GM12878 (cell line): Measurements from ENCODE around the gene COL5A1. TPM values are rescaled to one million over a fixed set of nuclear protein-coding genes. Genes with fewer than 3 reads are reported as not detected.

Experiments
- ATAC-seq: fragments of 200-7000 bp; cut with Tn5 transposase; 3 replicates; pipeline ENCODE4 v1.9.1; 2020; ENCODE audit warnings: mild to moderate bottlenecking, moderate library complexity
- BruUV-seq: library from RNA; stranded (reverse); fragments of 400-500 nt; replicated peaks from 2 replicates; lab custom pipeline; 2021; lab: Mats Ljungman, UMichigan
- CTCF ChIA-PET: fragments of 300-600 bp; sonication (Branson Sonifier 250); formaldehyde crosslinking; extraction: SDS; loops from one replicate; lab custom pipeline; 2021; ENCODE audit warnings: inconsistent platforms; lab: Yijun Ruan, JAX
- POLR2A ChIA-PET: fragments of 350-600 bp; formaldehyde crosslinking; extraction: SDS; loops from one replicate; lab custom pipeline; 2021; ENCODE audit warnings: inconsistent platforms; lab: Charles Lee
- RAD21 ChIA-PET: fragments of 300-600 bp; sonication (Branson Sonifier 250); formaldehyde crosslinking; loops from one replicate; lab custom pipeline; 2023; ENCODE audit warnings: antibody characterized with exemption; ENCODE audit not compliant: unreplicated experiment; lab: Charles Lee
- SMC1A ChIA-PET: fragments of 300-600 bp; sonication (Branson Sonifier 250); formaldehyde crosslinking; loops from one replicate; lab custom pipeline; 2023; ENCODE audit not compliant: unreplicated experiment, uncharacterized antibody; lab: Charles Lee
- DNase-seq: peaks from one replicate; pipeline ENCODE4 v3.0.0-alpha.2; 2011; ENCODE audit warnings: low read depth, low spot score
- FAIRE-seq: peaks from 3 replicates; lab custom pipeline; 2011; peaks lifted over from hg19 to GRCh38; lab: Jason Lieb, UNC
- H2AFZ ChIP-seq: 2 replicates; pipeline ENCODE4 v1.6.0; 2011; ENCODE audit warnings: low read depth, low read length, control low read depth; ENCODE audit not compliant: control insufficient read depth
- H3K27ac ChIP-seq: 2 replicates; pipeline ENCODE4 v1.5.1; 2011; ENCODE audit warnings: control low read depth; ENCODE audit not compliant: control insufficient read depth, insufficient read depth
- H3K27me3 ChIP-seq, 2 experiments: replicated peaks in 1 of 2; 2 replicates each; pipeline versions ENCODE4 v1.6.0 to v1.6.1; 2011; ENCODE audit warnings: low read length in 1 of 2; ENCODE audit not compliant: control insufficient read depth in 2 of 2, insufficient read depth in 2 of 2
- H3K36me3 ChIP-seq, 2 experiments: 2 replicates each; pipeline ENCODE4 v1.5.1; 2011; ENCODE audit warnings: low read length in 1 of 2; ENCODE audit not compliant: control insufficient read depth in 2 of 2, insufficient read depth in 2 of 2
- H3K4me1 ChIP-seq: 2 replicates; pipeline ENCODE4 v1.6.1; 2011; ENCODE audit warnings: mild to moderate bottlenecking, low read length, moderate library complexity, mixed read lengths; ENCODE audit not compliant: control insufficient read depth, insufficient read depth
- H3K4me2 ChIP-seq: 2 replicates; pipeline ENCODE4 v1.6.0; 2011; ENCODE audit warnings: control low read depth; ENCODE audit not compliant: control insufficient read depth, insufficient read depth
- H3K4me3 ChIP-seq: fragments of 200-600 bp; sonication (generic); 2 replicates; pipeline ENCODE4 v1.5.1; 2016
- H3K79me2 ChIP-seq: 2 replicates; pipeline ENCODE4 v1.6.0; 2011; ENCODE audit warnings: low read length; ENCODE audit not compliant: control insufficient read depth, insufficient read depth
- H3K9ac ChIP-seq: 2 replicates; pipeline ENCODE4 v1.8.0; 2011; ENCODE audit warnings: low read length, control low read depth, mixed read lengths; ENCODE audit not compliant: control insufficient read depth, insufficient read depth
- H3K9me3 ChIP-seq: replicated peaks from 3 replicates; pipeline ENCODE4 v1.5.1; 2011; ENCODE audit warnings: mild to moderate bottlenecking, low read length; ENCODE audit not compliant: control insufficient read depth, insufficient read depth
- H4K20me1 ChIP-seq: 2 replicates; pipeline ENCODE4 v1.6.0; 2011; ENCODE audit not compliant: control insufficient read depth, insufficient read depth
- CBX3 ChIP-seq: fragments of 200-600 bp; sonication (generic); IDR thresholded peaks from 2 replicates; pipeline ENCODE4 v1.6.1; 2016; ENCODE audit warnings: low read depth, borderline replicate concordance
- ESRRA ChIP-seq: IDR thresholded peaks from 2 replicates; pipeline ENCODE4 v1.6.1; 2012; ENCODE audit warnings: mild to moderate bottlenecking, low read length, improper control_type of control experiment
- HDAC6 ChIP-seq: fragments of 200-600 bp; sonication (generic); IDR thresholded peaks from one replicate; pipeline ENCODE4 v1.8.0; 2017; ENCODE audit warnings: antibody characterized with exemption; ENCODE audit not compliant: unreplicated experiment
- JUNB ChIP-seq: IDR thresholded peaks from 2 replicates; pipeline ENCODE4 v1.6.1; 2016; ENCODE audit warnings: antibody characterized with exemption, mild to moderate bottlenecking
- KLF5 ChIP-seq: fragments of 450-650 bp; IDR thresholded peaks from 2 replicates; pipeline ENCODE4 v1.6.1; 2014; ENCODE audit warnings: mild to moderate bottlenecking; ENCODE audit not compliant: partially characterized antibody
- NBN ChIP-seq: fragments of 450-650 bp; IDR thresholded peaks from 2 replicates; pipeline ENCODE4 v1.6.1; 2016
- NFIC ChIP-seq: IDR thresholded peaks from 2 replicates; pipeline ENCODE4 v1.6.1; 2012; ENCODE audit warnings: low read depth, mild to moderate bottlenecking, inconsistent platforms, low read length, moderate library complexity
- PAX5 ChIP-seq: IDR thresholded peaks from 2 replicates; pipeline ENCODE4 v1.6.1; 2011; ENCODE audit warnings: low read depth, low read length, borderline replicate concordance
- SP1 ChIP-seq: IDR thresholded peaks from one replicate; pipeline ENCODE4 v1.6.1; 2011; ENCODE audit warnings: low read depth, low read length
- YY1 ChIP-seq: IDR thresholded peaks from 2 replicates; pipeline ENCODE4 v1.6.1; 2011; ENCODE audit warnings: low read depth, mild to moderate bottlenecking, low read length
- ZNF274 ChIP-seq: IDR thresholded peaks from one replicate; pipeline ENCODE4 v1.8.0; 2011; ENCODE audit not compliant: insufficient read length, insufficient read depth
- WGBS: methylation state at CpG from one replicate; pipeline ENCODE4 v1.1.6; 2016; ENCODE audit warnings: low lambda C conversion rate; ENCODE audit not compliant: insufficient replicate concordance, insufficient coverage; ENCODE audit errors: missing lambda C conversion rate; 5-methylcytosine and 5-hydroxymethylcytosine counted together
- in situ Hi-C: fragments of 300-500 bp; cut with MboI; formaldehyde crosslinking; loops from 9 replicates; pipeline ENCODE4 v1.14.3; 2018; ENCODE audit warnings: mixed read lengths
- intact Hi-C: fragments of 100-400 bp; cut with micrococcal nuclease; formaldehyde crosslinking; loops from one replicate; pipeline ENCODE4 v1.14.2; 2022; ENCODE audit not compliant: unreplicated experiment
- polyA plus RNA-seq, 11 experiments: library from polyadenylated mRNA; depleted of rRNA in 4 of 11; unstranded in 6 of 11; stranded (reverse) in 5 of 11; fragments of >200 nt; fragmentation: Nextera tagmentation in 4 of 11; fragmentation: Illumina TruSeq in 1 of 11; extraction: Ambion mirVana in 4 of 11; extraction: Trizol in 1 of 11; gene quantifications; 1 replicate in 1 of 11; 2 replicates in 10 of 11; pipeline versions ENCODE4 v1.2.1 to v1.2.3, GENCODE V29; 2011 to 2016; ENCODE audit warnings: inconsistent platforms in 2 of 11, missing spikeins in 2 of 11, low read depth in 1 of 11
- total RNA-seq, 4 experiments: library from RNA; depleted of rRNA in 3 of 4; stranded (reverse); fragments of >200 nt in 3 of 4; fragmentation: Illumina TruSeq in 1 of 4; extraction: Trizol in 1 of 4; gene quantifications; 2 replicates each; pipeline versions ENCODE4 v1.2.1 to v1.2.3, GENCODE V29; 2013 to 2021
- TF ChIP-seq, protein P1 (sequence below): fragments of 450-650 bp; IDR thresholded peaks from 2 replicates; pipeline ENCODE4 v1.6.1; 2018; ENCODE audit warnings: borderline replicate concordance, mild to moderate bottlenecking; ENCODE audit not compliant: partially characterized antibody
- TF ChIP-seq, protein P2 (sequence below): fragments of 450-650 bp; IDR thresholded peaks from 2 replicates; pipeline ENCODE4 v1.6.1; 2017; ENCODE audit warnings: mild to moderate bottlenecking, moderate library complexity
- TF ChIP-seq, protein P3 (sequence below): IDR thresholded peaks from 2 replicates; pipeline ENCODE4 v1.6.1; 2011; ENCODE audit warnings: borderline replicate concordance, low read depth, mild to moderate bottlenecking, moderate library complexity, mixed read lengths, low read length; ENCODE audit not compliant: insufficient read depth; ENCODE audit errors: extremely low read length

The COL5A1 gene
- total and polyA plus RNA-seq, 10 of the 15 experiments (the other 5 are each of a cell fraction or from before 2014, with no cell fraction given) = under 0.01 to 0.15 (median 0.13) TPM; not detected in 4

DNA sequence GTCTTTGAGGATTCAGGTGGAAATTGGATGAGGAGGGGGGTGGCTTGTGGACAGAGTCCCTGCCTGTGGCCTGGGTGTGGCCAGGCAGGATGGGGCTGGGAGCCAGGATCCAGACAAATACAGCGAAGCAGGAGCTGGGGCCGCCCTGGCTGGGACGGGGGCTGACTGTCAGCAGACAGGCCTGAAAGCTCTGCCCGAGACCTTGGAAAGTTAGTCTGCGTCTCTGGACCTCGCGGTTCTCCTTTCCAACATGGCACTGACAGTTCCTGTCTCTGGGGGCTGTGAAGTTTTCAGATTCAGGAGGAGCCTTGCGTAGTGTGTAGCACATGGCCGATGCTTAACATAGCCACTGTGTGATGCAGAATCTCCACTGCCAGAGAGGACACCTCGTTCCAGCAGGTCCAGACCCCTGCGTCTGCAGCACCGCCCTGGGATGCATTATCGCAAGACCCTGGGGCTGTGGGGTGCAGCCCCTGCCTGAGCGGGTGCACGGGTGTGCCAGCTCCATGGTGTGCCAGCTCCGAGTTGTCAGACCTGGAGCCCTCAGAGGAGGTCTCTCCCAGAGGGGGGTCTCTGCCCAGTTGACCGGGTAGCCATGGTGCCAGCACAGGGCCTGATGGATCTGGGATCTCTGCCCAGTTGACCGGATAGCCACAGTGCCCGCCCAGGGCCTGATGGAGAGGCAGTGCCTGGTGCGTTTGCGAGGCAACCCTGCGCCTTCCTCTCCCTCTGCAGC lies 89.3 kb downstream of the COL5A1 start:
- ChIA-PET SMC1A (no interaction called here), CTCF (no interaction called here), RAD21 (no interaction called here), POLR2A (no interaction called here)
- Histone ChIP-seq H3K9me3 (no peaks in the 10 kb centered on the region), H3K4me1 (no peaks in the 10 kb centered on the region), H3K27me3 (no peaks in the 10 kb centered on the region), H3K4me3 (no peak overlapping the region), H3K9ac (no peak overlapping the region), H4K20me1 (no peaks in the 10 kb centered on the region), H2AFZ (no peak overlapping the region), H3K27ac (no peak overlapping the region), H3K36me3 (no peaks in the 10 kb centered on the region), H3K79me2 (no peaks in the 10 kb centered on the region), H3K4me2 (no peak overlapping the region)
- in situ Hi-C loops (no loop called here), intact Hi-C loops (no loop called here)
- ATAC-seq = no peak
- DNase-seq = no peak
- TF ChIP-seq NBN (no peak), ESRRA (no peak), CBX3 (no peak), JUNB (no peak), YY1 (no peak), SP1 (no peak), HDAC6 (no peak), KLF5 (no peak), NFIC (no peak), ZNF274 (no peak), PAX5 (no peak)
- TF ChIP-seq, protein P1, sequence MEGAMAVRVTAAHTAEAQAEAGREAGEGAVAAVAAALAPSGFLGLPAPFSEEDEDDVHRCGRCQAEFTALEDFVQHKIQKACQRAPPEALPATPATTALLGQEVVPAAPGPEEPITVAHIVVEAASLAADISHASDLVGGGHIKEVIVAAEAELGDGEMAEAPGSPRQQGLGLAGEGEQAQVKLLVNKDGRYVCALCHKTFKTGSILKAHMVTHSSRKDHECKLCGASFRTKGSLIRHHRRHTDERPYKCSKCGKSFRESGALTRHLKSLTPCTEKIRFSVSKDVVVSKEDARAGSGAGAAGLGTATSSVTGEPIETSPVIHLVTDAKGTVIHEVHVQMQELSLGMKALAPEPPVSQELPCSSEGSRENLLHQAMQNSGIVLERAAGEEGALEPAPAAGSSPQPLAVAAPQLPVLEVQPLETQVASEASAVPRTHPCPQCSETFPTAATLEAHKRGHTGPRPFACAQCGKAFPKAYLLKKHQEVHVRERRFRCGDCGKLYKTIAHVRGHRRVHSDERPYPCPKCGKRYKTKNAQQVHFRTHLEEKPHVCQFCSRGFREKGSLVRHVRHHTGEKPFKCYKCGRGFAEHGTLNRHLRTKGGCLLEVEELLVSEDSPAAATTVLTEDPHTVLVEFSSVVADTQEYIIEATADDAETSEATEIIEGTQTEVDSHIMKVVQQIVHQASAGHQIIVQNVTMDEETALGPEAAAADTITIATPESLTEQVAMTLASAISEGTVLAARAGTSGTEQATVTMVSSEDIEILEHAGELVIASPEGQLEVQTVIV = no peak
- TF ChIP-seq, protein P2, sequence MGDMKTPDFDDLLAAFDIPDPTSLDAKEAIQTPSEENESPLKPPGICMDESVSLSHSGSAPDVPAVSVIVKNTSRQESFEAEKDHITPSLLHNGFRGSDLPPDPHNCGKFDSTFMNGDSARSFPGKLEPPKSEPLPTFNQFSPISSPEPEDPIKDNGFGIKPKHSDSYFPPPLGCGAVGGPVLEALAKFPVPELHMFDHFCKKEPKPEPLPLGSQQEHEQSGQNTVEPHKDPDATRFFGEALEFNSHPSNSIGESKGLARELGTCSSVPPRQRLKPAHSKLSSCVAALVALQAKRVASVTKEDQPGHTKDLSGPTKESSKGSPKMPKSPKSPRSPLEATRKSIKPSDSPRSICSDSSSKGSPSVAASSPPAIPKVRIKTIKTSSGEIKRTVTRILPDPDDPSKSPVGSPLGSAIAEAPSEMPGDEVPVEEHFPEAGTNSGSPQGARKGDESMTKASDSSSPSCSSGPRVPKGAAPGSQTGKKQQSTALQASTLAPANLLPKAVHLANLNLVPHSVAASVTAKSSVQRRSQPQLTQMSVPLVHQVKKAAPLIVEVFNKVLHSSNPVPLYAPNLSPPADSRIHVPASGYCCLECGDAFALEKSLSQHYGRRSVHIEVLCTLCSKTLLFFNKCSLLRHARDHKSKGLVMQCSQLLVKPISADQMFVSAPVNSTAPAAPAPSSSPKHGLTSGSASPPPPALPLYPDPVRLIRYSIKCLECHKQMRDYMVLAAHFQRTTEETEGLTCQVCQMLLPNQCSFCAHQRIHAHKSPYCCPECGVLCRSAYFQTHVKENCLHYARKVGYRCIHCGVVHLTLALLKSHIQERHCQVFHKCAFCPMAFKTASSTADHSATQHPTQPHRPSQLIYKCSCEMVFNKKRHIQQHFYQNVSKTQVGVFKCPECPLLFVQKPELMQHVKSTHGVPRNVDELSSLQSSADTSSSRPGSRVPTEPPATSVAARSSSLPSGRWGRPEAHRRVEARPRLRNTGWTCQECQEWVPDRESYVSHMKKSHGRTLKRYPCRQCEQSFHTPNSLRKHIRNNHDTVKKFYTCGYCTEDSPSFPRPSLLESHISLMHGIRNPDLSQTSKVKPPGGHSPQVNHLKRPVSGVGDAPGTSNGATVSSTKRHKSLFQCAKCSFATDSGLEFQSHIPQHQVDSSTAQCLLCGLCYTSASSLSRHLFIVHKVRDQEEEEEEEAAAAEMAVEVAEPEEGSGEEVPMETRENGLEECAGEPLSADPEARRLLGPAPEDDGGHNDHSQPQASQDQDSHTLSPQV = no peak
- TF ChIP-seq, protein P3, sequence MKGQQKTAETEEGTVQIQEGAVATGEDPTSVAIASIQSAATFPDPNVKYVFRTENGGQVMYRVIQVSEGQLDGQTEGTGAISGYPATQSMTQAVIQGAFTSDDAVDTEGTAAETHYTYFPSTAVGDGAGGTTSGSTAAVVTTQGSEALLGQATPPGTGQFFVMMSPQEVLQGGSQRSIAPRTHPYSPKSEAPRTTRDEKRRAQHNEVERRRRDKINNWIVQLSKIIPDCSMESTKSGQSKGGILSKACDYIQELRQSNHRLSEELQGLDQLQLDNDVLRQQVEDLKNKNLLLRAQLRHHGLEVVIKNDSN = no peak
- no TSS peak for BruUV-seq
- FAIRE-seq = no peak
- WGBS = 42% methylated on average over 19 of the region's 22 CpGs
